Measurements from ENCODE around the gene SLC27A5. TPM values are rescaled to one million over a fixed set of nuclear protein-coding genes. Genes with fewer than 3 reads are reported as not detected.
A peak's percentile ranks its signal among the peaks of the same experiment; 100 is the strongest.

Gene SLC27A5
- total RNA-seq, 1 experiment from 2014 or later = 17.1 TPM

DNA sequence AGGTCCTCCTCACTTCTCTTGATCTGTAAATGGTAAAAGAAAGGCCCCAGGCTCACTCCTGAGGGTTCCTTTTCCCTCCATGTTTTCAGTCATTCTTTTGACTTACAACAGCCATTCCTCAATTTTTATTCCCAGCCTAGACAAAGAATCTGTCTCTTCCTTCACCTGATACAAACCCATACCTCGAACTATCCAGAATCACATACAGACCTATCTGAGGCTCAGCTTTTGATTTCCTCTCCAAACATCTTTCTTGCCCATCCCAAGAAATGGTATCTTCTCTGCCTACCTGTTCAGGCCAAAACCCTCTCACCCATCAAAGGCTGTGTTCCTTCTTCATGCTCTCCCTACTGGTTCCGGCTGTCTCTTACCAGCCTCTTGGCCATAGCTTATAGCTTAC lies 40.9 kb upstream of the SLC27A5 start:
- H3K4me3 Mint-ChIP-seq = peak overlapping the region; percentile 5 to 10; a peak in 3 of 5 replicates
- Histone ChIP-seq H3K18ac (ENCODE audit: insufficient read length, low read depth, low read length) (no peak overlapping the region), H3K23me2 (ENCODE audit: insufficient read length, low read depth, low read length, poor library complexity, severe bottlenecking) (peaks cover 15% of the 10 kb centered on the region), H3K27ac (ENCODE audit: insufficient read length, low read depth, low read length) (no peak overlapping the region), H4K5ac (ENCODE audit: insufficient read length, low read depth, low read length) (no peak overlapping the region), H4K8ac (replicated peaks; ENCODE audit: insufficient read length, low read depth, low read length) (no peak overlapping the region), H2BK120ac (ENCODE audit: low read depth, low read length, poor library complexity, severe bottlenecking) (no peak overlapping the region), H3K4me1 (ENCODE audit: insufficient read depth, low read length) (no peaks in the 10 kb centered on the region), H2AFZ (ENCODE audit: low read length) (no peak overlapping the region), H3K9me3 (ENCODE audit: control insufficient read depth, low read depth, low read length) (no peaks in the 10 kb centered on the region), H2BK12ac (ENCODE audit: insufficient read length, low read depth, low read length) (no peak overlapping the region), H3K27me3 (ENCODE audit: insufficient read depth, low read length) (no peaks in the 10 kb centered on the region), H3K56ac (ENCODE audit: insufficient read length, low read depth, low read length) (no peak overlapping the region), H3T11ph (ENCODE audit: low read length) (no peak overlapping the region), H3K4ac (ENCODE audit: low read depth, low read length) (no peak overlapping the region), H3K14ac (ENCODE audit: insufficient read depth, low read length) (no peak overlapping the region), H3K79me1 (ENCODE audit: insufficient read depth, low read depth, low read length, poor library complexity, severe bottlenecking) (peaks cover 4% of the 10 kb centered on the region), H3K23ac (ENCODE audit: insufficient read length, low read depth, low read length) (no peak overlapping the region), H3K79me2 (ENCODE audit: insufficient read depth, low read length) (peaks cover 5% of the 10 kb centered on the region; the same call in 1 of the 2 replicates), H3K9ac (ENCODE audit: extremely low read depth, insufficient read length, low read length) (no peak overlapping the region), H4K20me1 (ENCODE audit: control insufficient read depth, insufficient read depth, insufficient read length) (no peaks in the 10 kb centered on the region), H3K4me2 (ENCODE audit: insufficient read depth, insufficient read length, low read length) (no peak overlapping the region), H2BK5ac (ENCODE audit: insufficient read length, low read length) (no peak overlapping the region), H2AK5ac (ENCODE audit: insufficient read length, low read length) (no peak overlapping the region), H2BK15ac (ENCODE audit: low read depth, low read length) (no peak overlapping the region), H4K91ac (ENCODE audit: insufficient read length, low read depth, low read length) (no peak overlapping the region), H2BK20ac (ENCODE audit: low read depth, low read length, poor library complexity, severe bottlenecking) (no peak overlapping the region)
- DNase-seq = no peak
- H3K27ac Mint-ChIP-seq = peak overlapping the region in 2 of 3 experiments; percentile 8 to 71; a peak in 4 of 7 replicates
- no CpG with 5 or more reads among the region's 2 CpGs for WGBS (ENCODE audit: extremely low coverage, insufficient read length, low lambda C conversion rate)
- peaks cover 45 to 85% (median 71%) of the 10 kb centered on the region in 3 experiments; a peak in 6 of 7 replicates for H3K36me3 Mint-ChIP-seq (ENCODE audit: insufficient read depth in 1 of 3, low read depth in 3 of 3)
- peaks cover 24 to 34% of the 10 kb centered on the region in 2 experiments for H3K4me1 Mint-ChIP-seq
- TF ChIP-seq, protein P1, sequence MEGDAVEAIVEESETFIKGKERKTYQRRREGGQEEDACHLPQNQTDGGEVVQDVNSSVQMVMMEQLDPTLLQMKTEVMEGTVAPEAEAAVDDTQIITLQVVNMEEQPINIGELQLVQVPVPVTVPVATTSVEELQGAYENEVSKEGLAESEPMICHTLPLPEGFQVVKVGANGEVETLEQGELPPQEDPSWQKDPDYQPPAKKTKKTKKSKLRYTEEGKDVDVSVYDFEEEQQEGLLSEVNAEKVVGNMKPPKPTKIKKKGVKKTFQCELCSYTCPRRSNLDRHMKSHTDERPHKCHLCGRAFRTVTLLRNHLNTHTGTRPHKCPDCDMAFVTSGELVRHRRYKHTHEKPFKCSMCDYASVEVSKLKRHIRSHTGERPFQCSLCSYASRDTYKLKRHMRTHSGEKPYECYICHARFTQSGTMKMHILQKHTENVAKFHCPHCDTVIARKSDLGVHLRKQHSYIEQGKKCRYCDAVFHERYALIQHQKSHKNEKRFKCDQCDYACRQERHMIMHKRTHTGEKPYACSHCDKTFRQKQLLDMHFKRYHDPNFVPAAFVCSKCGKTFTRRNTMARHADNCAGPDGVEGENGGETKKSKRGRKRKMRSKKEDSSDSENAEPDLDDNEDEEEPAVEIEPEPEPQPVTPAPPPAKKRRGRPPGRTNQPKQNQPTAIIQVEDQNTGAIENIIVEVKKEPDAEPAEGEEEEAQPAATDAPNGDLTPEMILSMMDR (conservative IDR thresholded peaks at IDR 0.05) = no peak
- H3K27me3 Mint-ChIP-seq (ENCODE audit: low read depth) = peaks cover 1% of the 10 kb centered on the region; the same call in 1 of the 2 replicates
- H3K9me3 Mint-ChIP-seq = no peaks in the 10 kb centered on the region; a peak in 1 of 5 replicates
